NCI-H187 treated with DMSO at 0.1 percent for 48 hours (cell line): ENCODE data around the gene IL1B.

Experiments
- DNase-seq: peaks from one replicate; lab custom pipeline; 2025; lab: John Stamatoyannopoulos, UW

The IL1B gene

DNA sequence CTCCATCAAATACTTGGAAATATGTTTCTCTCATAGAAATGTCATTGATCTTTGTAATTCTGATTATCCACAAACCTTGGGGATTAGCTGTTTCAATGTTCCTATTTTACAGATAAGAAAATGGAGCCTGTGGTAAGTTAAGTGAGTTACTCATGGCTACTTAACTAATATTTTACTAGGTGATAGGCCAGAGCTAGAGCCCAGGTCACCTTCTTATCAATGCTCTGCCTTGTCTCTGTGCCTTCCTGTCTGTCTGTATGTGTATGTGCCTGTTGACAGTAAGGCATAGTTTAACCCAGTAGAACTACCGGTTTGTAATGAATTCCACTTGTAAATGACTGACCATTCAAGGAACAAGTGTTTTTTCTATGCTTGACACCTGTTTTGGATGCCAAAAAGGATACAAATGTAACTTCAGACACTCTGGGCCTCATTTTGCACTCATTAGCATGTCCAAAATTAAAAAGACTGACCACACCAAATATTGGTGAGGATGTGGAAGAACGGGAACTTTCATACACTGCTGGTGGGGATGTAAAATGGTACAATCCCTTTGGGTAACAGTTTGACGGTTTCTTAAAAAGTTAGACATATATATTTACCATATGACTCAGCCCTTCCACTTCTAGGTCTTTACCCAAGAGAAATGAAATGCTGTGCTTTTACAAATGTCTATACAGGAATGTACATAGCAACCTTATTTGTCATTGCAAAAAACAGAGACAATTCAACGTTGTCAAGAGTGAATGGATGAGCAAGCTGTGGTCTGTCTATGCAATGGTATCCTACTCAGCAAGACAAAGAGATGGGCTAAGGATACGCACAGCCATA, 32.7 kb downstream of the IL1B start:
- no peak for DNase-seq

DNA sequence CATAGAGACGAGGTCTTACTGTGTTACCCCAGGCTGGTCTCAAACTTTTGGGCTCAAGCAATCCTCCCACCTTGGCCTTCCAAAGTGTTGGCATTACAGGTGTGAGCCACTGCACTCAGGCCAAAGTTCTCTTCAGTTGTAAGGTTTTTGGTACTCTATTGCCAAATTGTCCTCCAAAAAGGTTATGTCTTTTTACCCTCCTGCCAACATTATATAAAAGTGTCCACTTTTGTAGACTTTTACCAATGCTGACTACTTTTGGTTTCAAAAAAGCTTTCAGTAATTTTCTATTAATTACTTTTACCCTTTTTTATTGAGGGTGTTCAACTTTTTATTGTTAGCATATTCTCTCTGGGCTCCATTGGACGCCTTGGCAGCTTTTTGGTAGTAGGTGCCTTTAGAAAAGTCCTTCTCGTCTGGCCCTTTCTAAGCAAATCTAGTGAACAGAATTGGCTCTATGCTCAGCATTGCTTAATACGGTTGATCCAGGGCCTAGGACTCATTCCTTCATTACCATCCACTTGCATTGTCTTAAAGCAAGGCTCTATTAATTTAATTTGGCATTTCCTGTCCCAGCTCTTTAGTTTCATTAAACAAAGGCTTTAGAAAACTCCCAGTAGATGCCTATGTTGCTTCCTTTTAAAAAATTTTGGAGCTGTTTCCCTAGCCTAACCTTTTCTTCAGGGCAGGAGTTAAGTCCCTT, 35.5 kb downstream of the IL1B start:
- no peak for DNase-seq

DNA sequence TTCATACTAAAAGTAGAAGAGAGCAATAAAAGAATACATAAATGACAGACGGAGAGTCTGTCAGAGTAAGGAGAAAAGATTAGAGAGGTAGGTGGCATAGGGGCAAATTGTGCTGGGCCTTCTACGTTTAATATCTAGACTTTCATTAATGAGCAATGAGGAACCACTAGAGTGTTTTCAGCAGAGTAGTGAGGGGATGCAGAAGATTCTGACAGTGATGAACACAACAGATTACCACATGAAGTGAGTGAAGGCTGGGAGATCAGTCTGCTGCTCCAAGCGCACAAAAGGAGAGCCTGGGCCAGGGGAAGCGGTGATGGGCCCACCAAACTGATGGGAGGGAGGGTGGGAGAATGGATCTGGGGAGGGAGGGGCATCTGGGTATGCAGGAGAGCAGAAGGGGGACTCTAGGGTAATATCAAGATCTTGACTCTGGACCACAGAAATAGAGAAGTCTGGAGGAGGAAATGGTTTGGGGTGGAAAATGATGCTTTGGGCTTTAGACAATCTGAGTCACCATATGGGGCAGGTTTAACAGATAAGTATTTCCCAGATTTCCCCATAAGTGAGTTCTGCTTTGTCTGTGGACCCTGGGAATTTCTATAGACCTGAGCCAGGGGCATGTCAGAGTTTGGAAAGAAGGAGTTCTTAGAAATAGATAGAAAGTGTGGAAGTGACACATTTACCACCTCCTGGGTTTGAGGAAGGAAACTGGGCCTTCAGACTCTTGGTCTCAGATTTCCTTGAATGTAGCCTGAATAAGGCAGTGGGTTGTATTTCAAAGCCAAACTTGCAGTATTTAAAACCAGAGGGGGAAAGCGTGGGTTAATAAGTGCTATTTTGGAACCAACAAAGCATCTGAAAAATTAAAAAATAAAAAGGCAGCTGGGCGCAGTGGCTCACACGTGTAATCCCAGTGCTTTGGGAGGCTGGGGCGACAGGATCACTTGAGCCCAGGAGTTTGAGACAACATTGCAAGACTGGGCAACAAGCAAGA, 37.3 kb downstream of the IL1B start:
- no peak for DNase-seq

DNA sequence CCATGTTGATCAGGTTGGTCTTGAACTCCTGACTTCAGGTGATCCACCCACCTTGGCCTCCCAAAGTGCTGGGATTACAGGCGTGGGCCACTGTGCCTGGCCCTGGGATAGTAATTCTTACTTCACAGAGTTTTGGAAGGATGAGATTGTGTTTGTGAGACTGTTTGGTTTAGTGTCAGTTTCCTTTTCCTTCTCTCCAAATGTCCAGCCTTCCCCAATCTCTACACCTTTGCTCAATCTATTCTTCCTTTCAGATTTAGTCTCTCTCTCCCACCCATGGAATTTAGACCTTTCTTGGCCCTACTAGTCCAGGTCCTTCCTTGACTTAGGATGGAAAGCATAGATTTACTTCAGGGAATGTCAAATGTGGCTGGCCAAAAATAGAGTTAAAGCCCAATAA, 40.1 kb downstream of the IL1B start:
- DNase-seq: no peak

DNA sequence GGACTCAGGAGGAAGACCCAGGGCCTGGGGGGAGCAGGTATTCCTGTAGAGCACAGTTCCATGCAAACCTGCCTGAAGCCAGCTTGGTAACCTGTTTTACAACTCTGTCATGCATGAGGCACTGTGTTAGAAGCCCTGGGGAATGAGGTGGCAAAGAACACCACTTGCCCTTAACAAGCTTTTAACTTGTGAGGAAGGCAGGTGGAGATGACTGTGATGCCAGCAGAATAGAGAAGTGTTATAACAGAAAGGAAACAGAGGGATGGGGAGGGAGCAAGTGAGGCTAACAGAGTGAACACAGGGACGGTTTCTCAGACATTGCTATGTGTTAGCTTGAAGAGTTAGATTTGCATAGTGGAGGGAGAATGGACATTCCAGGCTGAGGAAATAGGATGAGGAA, 40.8 kb downstream of the IL1B start:
- no peak for DNase-seq

DNA sequence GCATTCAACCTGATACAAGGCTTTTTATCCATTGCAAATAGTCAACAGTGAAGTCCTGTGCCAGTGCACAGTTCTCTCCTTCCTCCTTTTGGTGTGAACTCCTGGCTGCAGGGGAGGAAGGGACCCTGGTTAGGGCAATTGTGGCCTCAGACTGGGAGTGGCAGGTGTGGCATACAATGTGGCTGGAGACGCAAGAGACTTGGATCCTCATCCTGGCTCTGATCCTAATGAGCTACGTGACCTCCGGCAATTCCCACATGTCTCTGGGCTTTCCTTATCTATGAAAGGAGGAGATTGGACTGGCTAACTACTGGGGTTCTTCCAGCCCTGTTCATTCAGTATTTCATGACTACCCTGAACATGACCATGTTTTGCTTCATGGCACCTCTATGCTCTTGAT, 41.7 kb downstream of the IL1B start:
- DNase-seq: no peak

DNA sequence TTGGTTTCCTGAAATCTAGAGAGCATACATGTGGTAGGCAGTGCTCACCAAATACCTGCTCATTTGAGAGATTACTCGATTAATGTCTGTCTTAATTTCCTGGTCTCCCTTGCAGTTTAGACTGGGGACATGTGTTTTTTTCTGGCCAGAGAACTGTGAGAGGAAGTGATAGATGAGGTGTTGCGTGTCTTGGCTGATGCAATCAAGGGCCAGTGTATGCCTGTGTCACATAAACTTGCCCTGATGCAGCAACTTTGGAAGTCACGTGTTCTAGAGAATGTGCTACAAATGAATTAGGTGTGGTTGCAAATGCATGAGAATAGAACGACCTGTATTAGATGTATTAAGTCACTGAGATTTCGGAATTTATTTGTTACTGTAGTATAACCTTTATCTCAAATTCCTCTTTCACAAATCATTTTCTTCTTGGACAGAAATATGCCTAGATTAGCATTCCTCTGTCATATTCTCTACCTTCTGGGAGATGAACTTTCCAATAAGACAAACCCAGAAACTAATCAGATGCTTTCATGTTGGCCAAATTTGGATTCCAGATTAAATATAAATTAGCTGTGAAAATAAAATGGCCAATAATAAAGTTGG, 42.3 kb downstream of the IL1B start:
- DNase-seq: no peak

DNA sequence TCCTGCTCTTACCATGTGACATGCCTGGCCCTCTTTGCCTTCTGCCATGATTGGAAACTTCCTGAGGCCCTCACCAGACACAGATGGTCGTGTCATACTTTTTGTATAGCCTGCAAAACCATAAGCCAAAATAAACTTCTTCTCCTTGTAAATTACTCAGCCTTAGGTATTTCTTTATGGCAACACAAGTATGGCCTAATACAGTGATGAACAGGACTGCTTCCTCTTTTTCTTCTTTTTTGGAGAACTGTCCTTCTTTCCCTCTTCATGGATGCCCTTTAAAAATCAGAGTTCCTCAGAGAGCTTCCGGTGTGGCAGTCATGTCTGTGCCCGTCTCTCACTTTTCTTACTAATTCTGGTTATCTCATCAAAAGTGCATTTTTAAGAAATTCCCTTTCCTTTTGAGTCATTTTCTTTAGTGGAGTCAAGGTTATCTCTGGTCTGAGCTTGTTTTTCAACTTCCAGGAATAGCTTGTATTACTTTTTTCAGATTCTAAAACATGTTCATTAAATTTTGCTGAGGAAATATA, 43.1 kb downstream of the IL1B start:
- no peak for DNase-seq

DNA sequence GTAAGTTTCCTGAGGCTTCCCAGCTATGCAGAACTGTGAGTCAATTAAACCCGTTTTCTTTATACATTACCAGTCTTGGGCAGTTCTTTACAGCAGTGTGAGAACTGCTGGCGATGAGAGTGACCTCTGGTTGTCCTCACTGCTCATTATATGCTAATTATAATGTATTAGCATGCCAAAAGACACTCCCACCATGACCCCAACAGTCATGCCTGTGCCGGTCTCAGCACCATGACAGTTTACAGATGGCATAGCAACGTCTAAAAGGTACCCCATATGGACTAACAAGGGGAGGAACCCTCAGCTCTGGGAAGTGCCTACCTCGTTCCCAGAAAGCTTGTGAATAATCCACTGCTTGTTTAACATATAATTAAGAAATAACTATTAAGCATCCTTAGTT, 44.2 kb downstream of the IL1B start:
- no peak for DNase-seq

DNA sequence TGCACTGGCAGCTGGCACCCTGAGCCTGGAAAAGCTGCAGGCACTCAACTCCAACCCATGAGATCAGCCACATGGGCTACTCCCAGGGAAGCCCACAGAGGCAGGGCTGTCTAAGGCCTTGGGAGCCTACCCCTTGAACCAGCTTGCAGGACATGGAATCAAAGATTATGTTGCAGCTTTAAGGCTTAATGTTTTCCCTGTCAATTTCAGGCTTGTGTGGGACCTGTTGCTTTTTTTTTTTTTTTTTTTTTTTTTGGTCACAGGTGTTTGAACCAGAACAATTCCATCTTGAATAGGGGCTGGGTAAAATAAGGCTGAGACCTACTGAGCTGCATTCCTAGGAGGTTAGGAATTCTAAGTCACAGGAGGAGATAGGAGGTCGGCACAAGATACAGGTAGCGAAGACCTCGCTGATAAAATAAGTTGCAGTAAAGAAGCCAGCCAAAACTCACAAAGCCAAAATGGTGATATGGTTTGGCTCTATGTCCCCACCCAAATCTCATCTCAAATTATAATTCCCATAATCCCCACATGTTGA, 44.8 kb downstream of the IL1B start:
- no peak for DNase-seq

DNA sequence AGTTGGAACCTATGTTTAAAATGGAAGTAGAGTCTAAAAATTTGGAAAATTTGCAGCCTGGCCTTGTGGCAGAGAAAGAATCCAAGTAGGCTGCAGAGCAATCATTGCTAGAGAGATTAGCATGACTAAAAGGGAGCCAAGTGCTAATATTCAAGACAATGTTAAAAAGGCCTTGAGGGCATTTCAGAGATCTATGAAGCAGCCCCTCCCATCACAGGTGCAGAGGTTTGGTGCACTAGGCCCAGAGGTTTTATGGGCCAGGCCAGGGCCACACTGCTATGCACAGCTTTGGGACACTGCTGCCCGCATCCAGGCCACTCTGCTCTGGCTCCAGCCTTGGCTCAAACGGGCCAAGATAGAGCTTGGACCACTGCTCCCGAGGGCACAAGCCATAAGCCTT, 45.6 kb downstream of the IL1B start:
- DNase-seq: no peak

DNA sequence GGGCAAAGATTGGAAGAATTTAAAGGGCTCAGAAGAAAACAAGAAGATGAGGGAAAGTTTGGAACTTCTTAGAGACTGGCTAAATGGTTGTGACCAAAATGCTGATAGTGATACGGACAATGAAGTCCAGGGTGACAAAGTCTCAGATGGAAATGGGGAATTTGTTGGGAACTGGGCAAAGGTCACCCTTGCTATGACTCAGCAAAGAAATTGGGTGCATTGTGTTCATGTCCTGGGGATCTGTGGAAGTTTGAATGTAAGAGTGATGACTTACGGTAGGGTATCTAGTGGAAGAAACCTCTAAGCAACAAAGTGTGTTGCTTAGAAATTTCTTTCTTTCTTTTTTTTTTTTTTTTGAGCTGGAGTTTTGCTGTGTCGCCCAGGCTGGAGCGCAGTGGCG, 46.3 kb downstream of the IL1B start:
- no peak for DNase-seq

DNA sequence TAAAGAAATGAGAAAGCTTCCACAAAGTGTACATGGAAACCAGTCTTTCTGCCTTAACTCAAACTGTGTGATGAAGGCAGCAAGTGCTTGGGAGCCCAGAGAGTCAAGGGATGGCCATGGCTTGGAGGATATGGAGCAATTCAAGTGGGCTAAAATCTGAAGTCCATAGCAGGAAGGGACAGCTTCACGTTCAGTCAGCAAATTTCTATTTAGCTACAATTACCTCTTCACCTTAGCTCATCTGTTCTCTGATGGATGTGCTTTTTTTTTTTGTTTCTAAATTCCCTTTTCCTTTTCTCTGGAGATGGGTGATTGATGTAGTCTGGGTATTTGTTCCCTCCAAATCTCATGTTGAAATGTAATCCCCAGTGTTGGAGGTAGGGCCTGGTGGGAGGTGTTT, 47.4 kb downstream of the IL1B start:
- no peak for DNase-seq

DNA sequence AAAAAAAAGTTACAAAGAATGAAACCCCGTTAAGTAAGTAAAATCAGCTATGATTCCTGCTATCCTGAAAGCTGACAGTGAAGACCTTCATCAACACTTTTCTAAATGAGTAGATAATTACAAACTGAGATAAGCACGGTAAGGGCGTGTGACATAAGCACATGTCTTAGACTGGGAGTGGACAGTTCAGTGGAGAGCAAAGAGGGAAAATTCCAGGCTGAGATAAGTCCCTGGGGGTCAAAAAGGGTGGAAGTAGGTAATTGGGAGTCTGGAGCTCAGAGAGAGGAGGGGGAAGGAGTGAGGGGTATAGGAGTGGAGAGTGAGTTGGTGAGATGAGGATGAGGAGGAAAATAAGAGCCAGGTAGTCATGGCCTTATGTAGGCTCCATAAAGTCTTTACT, 47.9 kb downstream of the IL1B start:
- no peak for DNase-seq

DNA sequence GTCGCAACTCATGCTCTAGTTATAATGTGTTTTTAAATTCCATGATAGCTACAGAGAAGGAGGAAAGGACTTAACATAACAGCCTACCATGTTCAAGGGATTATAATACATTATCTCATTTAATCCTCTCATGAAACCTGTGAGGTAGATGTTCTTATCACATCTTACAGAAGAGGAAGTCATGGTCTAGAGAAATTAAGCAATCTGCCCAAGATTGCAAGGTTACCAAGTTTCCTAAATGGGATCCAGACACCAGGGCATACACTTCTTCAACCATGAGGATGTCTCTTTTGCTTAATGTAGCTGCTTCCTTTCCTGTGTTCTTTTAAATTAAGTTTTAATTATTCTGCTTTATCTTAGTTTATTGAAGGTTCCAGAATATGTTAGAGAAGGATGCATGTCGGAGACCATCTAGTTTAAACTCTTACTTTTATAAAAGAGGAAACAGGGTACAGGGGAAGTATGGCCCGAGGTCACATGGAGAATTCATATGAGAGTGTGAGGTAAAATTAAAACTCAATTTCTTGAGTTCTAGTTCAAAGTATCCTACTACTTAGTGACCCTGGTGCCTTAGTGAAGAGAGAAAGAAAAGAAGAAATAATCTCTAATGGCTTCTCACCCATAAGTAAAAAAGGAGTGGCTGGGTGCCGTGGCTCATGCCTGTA, 48.7 kb downstream of the IL1B start:
- DNase-seq: no peak

DNA sequence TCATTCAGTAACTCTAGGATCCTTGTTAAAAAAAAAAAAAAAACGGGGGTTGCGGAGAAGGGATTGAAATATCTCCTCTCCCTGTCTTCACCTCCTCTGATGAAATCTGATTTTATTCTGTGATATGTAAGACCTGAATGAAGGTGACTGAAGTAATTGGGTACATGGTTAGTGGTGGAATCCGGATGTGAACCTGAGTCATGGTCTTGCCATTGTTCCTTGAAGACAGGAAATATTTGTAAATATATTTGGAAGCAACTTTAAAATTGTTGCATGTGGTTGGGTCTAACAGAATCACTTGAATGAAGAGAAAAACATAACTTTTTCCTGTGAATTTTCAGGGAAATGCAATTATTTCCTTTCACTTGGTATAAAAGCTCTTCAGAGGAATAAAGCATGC, 49.3 kb downstream of the IL1B start:
- no peak for DNase-seq

DNA sequence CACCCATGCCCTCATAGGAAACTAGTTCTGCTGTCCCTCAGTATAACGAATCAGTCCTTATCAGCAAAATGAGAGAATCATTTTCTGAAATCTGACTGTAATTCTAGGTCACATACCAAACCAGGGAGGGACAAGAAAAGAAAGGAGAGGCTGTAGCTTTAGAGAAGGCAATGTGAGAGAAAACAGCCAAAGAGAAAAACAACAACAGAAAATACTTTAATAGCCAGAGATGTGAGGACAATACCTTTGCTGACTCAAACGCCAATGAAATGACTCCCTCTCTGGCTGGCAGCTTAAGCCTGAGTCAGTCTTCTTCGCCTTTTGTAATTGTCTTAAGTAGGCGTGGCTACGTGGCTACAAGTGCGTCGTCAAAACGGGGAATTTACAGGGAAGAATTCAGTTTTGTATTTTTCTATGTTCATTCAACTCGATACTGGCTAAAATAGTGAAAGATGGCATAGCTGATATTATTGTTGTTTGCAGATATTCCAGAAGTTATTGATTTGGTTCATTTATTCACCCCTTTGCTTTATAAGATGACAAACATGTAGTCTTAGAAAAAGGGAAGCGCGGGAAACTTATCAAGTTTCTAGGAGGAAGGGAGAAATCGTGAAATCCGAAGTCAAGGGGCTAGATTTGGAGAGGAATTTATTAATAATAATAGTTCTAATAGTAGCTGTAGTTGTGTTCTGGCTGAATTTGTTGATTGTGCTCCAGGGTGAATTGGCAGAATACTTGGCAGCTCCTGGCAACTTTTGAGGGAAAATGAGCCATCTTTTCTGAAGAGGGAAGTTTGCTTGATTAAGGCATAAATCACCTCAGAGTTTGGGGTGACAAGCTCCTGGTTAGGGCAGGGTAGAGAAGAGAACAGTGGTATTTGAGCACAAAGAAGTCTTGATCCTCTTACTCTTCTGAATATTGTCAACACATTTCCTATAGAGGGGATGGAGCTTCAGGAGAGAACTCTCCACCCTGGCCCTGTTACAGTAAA, 52.1 kb downstream of the IL1B start, which contains the start of gene IL1A:
IL1A (minus strand) TSS at position 295 of the 991 bp plus-strand sequence. CDS start 723 bp downstream, outside the sequence.
- DNase-seq: no peak

DNA sequence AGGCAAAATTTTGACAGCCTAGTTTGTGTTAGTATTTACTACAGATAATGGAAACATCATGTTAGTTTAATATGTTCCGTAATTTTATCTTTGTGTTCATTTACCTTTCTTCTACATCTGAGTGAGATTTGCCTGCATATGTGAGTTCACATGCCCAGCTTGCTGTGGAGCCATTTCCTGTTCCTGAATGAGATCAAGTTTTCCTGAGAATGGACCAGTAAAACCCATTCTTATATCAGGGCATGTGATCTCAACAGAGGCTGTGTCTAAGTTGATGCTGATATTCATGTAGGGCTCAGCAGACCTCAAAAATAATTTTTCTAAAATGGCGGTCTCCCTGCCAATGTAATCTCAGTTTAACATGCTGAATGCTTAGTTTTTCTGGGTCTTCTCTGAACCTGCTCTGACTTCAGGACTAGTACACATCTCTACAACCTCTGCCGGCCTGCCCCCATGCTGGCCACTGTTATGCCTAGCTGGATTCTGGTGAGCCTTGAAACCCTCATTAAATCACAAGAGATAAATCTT, 53.3 kb downstream of the IL1B start:
- no peak for DNase-seq

DNA sequence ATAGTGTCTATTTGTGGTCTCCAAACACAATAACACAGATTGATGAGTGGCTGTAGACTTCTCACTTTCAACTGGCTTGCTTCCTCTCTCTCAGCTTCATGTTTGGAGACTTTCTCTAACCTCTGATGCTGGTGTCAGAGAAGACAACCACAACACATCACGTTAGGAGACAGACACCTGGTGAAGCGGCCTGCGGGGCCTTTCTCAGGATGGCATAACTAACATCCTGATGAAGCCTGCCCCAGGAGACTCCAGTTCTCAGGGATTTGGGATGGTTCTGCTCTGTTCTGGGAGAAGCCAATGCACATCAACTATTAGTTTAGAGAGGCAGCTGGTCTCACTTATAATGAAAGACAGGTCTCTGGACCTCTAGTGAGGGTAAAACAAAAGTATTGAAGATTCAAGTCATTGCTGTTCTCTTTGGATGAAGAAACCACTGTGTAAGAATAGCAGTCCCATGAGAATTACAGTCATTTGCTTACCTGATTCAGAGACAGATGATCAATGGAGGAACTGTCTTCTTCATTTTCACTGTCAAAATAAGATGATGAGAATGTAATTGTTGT, 54.3 kb downstream of the IL1B start:
- DNase-seq: no peak
